WERI-Rb-1 (cell line): ENCODE measurements around the gene DUS3L.

Experiments
- DNase-seq: peaks from one replicate; pipeline ENCODE4 v3.0.0-alpha.2; 2020
- H3K27ac ChIP-seq: fragments of 250-450 bp; sonication (Bioruptor Pico); 2 replicates; pipeline ENCODE4 v1.5.1; 2020; ENCODE audit warnings: mild to moderate bottlenecking, moderate library complexity
- H3K27me3 ChIP-seq: fragments of 250-450 bp; sonication (Bioruptor Pico); 2 replicates; pipeline ENCODE4 v1.5.1; 2021; ENCODE audit warnings: mild to moderate bottlenecking, low read depth, moderate library complexity; ENCODE audit not compliant: insufficient read depth, severe bottlenecking
- H3K36me3 ChIP-seq: fragments of 250-450 bp; sonication (Bioruptor Pico); 2 replicates; pipeline ENCODE4 v1.5.1; 2020; ENCODE audit warnings: mild to moderate bottlenecking, moderate library complexity
- H3K4me3 ChIP-seq: 2 replicates; pipeline ENCODE4 v1.5.1; 2011; ENCODE audit warnings: low read depth, mild to moderate bottlenecking, control low read depth, low read length
- H3K9me3 ChIP-seq: fragments of 250-450 bp; sonication (Bioruptor Pico); 2 replicates; pipeline ENCODE4 v1.5.1; 2021; ENCODE audit warnings: mild to moderate bottlenecking, moderate library complexity; ENCODE audit not compliant: severe bottlenecking
- CTCF ChIP-seq: IDR thresholded peaks from 2 replicates; pipeline ENCODE4 v1.5.1; 2011; ENCODE audit warnings: low read depth, mild to moderate bottlenecking, control low read depth, inconsistent platforms, low read length

Gene DUS3L

GRCh38 chr19:5788422-5788821 lies 2.5 kb downstream of the DUS3L start:
- H3K36me3 ChIP-seq = peaks cover 60% of the 10 kb centered on the region
- H3K4me3 ChIP-seq = no peak overlapping the region
- H3K27me3 ChIP-seq = no peaks in the 10 kb centered on the region
- no peak for TF ChIP-seq CTCF
- no peaks in the 10 kb centered on the region for H3K9me3 ChIP-seq
- DNase-seq = no peak
- H3K27ac ChIP-seq = no peak overlapping the region

GRCh38 chr19:5787409-5788182 lies 3.4 kb downstream of the DUS3L start:
- Histone ChIP-seq H3K36me3 (peaks cover 60% of the 10 kb centered on the region), H3K27ac (no peak overlapping the region), H3K27me3 (no peaks in the 10 kb centered on the region), H3K4me3 (no peak overlapping the region), H3K9me3 (no peaks in the 10 kb centered on the region)
- TF ChIP-seq CTCF = no peak
- DNase-seq = no peak

GRCh38 chr19:5786593-5787408 lies 4.2 kb downstream of the DUS3L start:
- H3K9me3 ChIP-seq = no peaks in the 10 kb centered on the region
- DNase-seq = no peak
- H3K27me3 ChIP-seq = no peaks in the 10 kb centered on the region
- no peak for TF ChIP-seq CTCF
- no peak overlapping the region for H3K27ac ChIP-seq
- no peak overlapping the region for H3K4me3 ChIP-seq
- H3K36me3 ChIP-seq = peaks cover 60% of the 10 kb centered on the region

GRCh38 chr19:5785423-5785822 lies 5.5 kb downstream of the DUS3L start:
- no peak for TF ChIP-seq CTCF
- H3K36me3 ChIP-seq = peaks cover 57% of the 10 kb centered on the region
- no peaks in the 10 kb centered on the region for H3K27me3 ChIP-seq
- no peak for DNase-seq
- H3K9me3 ChIP-seq = no peaks in the 10 kb centered on the region
- H3K4me3 ChIP-seq = no peak overlapping the region
- no peak overlapping the region for H3K27ac ChIP-seq

GRCh38 chr19:5784581-5785147 lies 6.3 kb downstream of the DUS3L start, which contains the start of gene PRR22:
TSS of gene PRR22 (minus strand) at chr19:5784746. CDS start at chr19:5784660, 86 bp downstream.
- no peak for TF ChIP-seq CTCF
- peaks cover 50% of the 10 kb centered on the region for H3K36me3 ChIP-seq
- no peaks in the 10 kb centered on the region for H3K9me3 ChIP-seq
- DNase-seq = no peak
- no peak within 1 kb of the TSS for H3K27ac ChIP-seq
- H3K4me3 ChIP-seq = no peak within 1 kb of the TSS
- H3K27me3 ChIP-seq = no peaks in the 10 kb centered on the region
